Stomach (tissue), 9 donors: ENCODE results near the gene ZNF831. TPM values are rescaled to one million over a fixed set of nuclear protein-coding genes. Genes with fewer than 3 reads are reported as not detected.

Experiments used
- DNase-seq, 2 donors: peaks; one replicate each; pipeline versions ENCODE4 v3.0.0 to v3.0.0-alpha.2; 2013 to 2019
- H3K27ac ChIP-seq, 5 donors: fragments of 200-600 bp in 4 of 5; sonication (generic) in 4 of 5; one replicate each; pipeline ENCODE4 v1.5.1; 2013 to 2019; ENCODE audit warnings: mild to moderate bottlenecking in 1 of 5, moderate library complexity in 1 of 5
- H3K27me3 ChIP-seq, 3 donors: fragments of 200-600 bp; sonication (generic); one replicate each; pipeline ENCODE4 v1.5.1; 2017 to 2019; ENCODE audit warnings: mixed run types in 1 of 3
- H3K36me3 ChIP-seq, 4 donors: fragments of 200-600 bp; sonication (generic); 1 replicate in 3 of 4; 2 replicates in 1 of 4; pipeline ENCODE4 v1.5.1; 2016 to 2019
- H3K4me1 ChIP-seq, 4 donors: fragments of 200-600 bp; sonication (generic); one replicate each; pipeline ENCODE4 v1.5.1; 2016 to 2019
- H3K4me3 ChIP-seq, 4 donors: fragments of 200-600 bp; sonication (generic) in 3 of 4; one replicate each; pipeline ENCODE4 v1.5.1; 2016 to 2019; ENCODE audit warnings: mild to moderate bottlenecking in 1 of 4
- H3K9me3 ChIP-seq, 4 donors: fragments of 200-600 bp; sonication (generic); one replicate each; pipeline ENCODE4 v1.5.1; 2016 to 2019
- EP300 ChIP-seq: sonication (generic); formaldehyde crosslinking; IDR thresholded peaks from one replicate; pipeline ENCODE4 v1.6.1; 2017; ENCODE audit warnings: antibody characterized with exemption
- POLR2A ChIP-seq, 4 donors: fragments of 450-650 bp; IDR thresholded peaks; one replicate each; pipeline ENCODE4 v1.6.1; 2016; ENCODE audit warnings: antibody characterized with exemption in 4 of 4, control low read depth in 2 of 4, mild to moderate bottlenecking in 1 of 4, moderate library complexity in 1 of 4
- POLR2AphosphoS5 ChIP-seq, 3 donors: sonication (generic); formaldehyde crosslinking; IDR thresholded peaks; one replicate each; pipeline ENCODE4 v1.6.1; 2016; ENCODE audit warnings: antibody characterized with exemption in 3 of 3
- WGBS, 5 donors: extraction: QIAGEN DNeasy Blood & Tissue Kit in 3 of 5; methylation state at CpG; one replicate each; pipeline versions ENCODE4 v1.1.5 to v1.1.7; 2013 to 2018; 5-methylcytosine and 5-hydroxymethylcytosine counted together
- intact Hi-C: fragments of 100-400 bp; cut with DNase I; formaldehyde crosslinking; loops from one replicate; pipeline ENCODE4 v1.15.1; 2023; ENCODE audit warnings: low total_unique reads
- polyA plus RNA-seq, 3 donors: library from polyadenylated mRNA; stranded (reverse); fragments of 200-250 nt; gene quantifications; one replicate each; pipeline ENCODE4 v1.2.3, GENCODE V29; 2013
- total RNA-seq, 5 donors: library from RNA; depleted of rRNA; stranded (reverse); fragments of >200 nt; gene quantifications; one replicate each; pipeline versions ENCODE4 v1.1.0 to v1.2.3, GENCODE V29; 2014 to 2016
- TF ChIP-seq, protein P1 (sequence below), 7 experiments: fragments of 450-650 bp in 4 of 7; fragments of 200-600 bp in 3 of 7; sonication (generic) in 3 of 7; IDR thresholded peaks; one replicate each; pipeline ENCODE4 v1.5.1; 2016 to 2019; ENCODE audit warnings: antibody characterized with exemption in 7 of 7, control low read depth in 2 of 7, mild to moderate bottlenecking in 1 of 7
- donor health status: healthy with polysubstance abuse.
- donor health status: Bipolar disorder and iron deficiency.
- donor health status: healthy.

Gene ZNF831
- total and polyA plus RNA-seq, 8 donors: under 0.01 to 2.9 (median 0.31) TPM; not detected in 1

DNA sequence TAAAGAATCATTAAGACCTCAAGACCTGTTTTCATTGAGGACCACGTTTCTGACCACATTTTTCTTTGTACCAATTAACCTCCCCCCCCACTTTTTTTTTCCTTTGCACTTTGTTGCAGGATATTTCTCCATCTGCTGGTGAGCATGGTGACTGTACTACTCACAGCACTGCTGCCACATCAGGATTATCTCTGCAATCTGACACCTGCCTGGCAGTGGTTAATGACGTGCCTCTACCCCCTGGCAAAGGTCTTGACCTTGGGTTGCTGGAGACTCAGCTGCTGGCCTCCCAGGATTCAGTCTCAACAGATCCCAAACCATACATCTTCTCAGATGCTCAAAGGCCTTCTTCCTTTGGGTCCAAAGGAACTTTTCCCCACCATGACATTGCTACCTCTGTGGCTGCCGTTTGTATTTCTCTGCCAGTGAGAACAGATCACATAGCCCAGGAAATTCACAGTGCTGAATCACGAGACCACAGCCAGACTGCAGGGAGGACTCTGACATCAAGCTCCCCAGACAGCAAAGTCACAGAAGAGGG is 90.2 kb downstream of the ZNF831 start:
- no peaks in the 10 kb centered on the region for H3K36me3 ChIP-seq
- intact Hi-C loops: no loop called here
- peaks cover 0 to 7% (median 0%) of the 10 kb centered on the region in 3 donors for H3K27me3 ChIP-seq
- 21 to 24% (median 22%) methylated on average over 4 of the region's 4 CpGs for WGBS, 5 donors
- no peak for TF ChIP-seq POLR2AphosphoS5 (IDR thresholded peaks at IDR 0.05)
- TF ChIP-seq POLR2A (IDR thresholded peaks at IDR 0.05): no peak
- TF ChIP-seq, protein P1, sequence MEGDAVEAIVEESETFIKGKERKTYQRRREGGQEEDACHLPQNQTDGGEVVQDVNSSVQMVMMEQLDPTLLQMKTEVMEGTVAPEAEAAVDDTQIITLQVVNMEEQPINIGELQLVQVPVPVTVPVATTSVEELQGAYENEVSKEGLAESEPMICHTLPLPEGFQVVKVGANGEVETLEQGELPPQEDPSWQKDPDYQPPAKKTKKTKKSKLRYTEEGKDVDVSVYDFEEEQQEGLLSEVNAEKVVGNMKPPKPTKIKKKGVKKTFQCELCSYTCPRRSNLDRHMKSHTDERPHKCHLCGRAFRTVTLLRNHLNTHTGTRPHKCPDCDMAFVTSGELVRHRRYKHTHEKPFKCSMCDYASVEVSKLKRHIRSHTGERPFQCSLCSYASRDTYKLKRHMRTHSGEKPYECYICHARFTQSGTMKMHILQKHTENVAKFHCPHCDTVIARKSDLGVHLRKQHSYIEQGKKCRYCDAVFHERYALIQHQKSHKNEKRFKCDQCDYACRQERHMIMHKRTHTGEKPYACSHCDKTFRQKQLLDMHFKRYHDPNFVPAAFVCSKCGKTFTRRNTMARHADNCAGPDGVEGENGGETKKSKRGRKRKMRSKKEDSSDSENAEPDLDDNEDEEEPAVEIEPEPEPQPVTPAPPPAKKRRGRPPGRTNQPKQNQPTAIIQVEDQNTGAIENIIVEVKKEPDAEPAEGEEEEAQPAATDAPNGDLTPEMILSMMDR (IDR thresholded peaks at IDR 0.05): no peak
- peaks cover 0 to 7% (median 0%) of the 10 kb centered on the region in 4 donors for H3K9me3 ChIP-seq
- H3K4me1 ChIP-seq: no peaks in the 10 kb centered on the region
- DNase-seq: no peak
- H3K27ac ChIP-seq: peak overlapping the region in 1 of 5 donors; percentile 14
- H3K4me3 ChIP-seq: no peak overlapping the region

DNA sequence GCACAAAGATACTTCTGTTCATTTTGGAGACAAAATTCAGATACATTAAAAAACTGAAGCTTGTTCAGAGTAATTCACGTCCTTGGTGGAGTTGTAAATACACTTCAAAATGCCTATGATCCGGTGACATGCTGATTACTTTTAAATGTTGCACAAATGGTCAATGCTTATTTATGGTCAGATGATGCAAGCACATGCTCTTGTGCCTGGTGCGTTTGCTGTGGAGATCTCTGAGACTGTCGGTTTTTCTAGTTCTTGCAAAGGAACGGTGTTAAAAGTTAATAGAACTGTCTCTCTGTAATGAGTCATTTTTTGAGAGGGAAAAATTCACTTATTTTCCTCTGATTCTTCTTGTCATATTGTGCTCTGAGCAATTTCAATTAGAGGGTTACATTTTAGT is 91.6 kb downstream of the ZNF831 start:
- TF ChIP-seq EP300 (no peak), POLR2AphosphoS5 (IDR thresholded peaks at IDR 0.05) (no peak), POLR2A (IDR thresholded peaks at IDR 0.05) (no peak)
- TF ChIP-seq, protein P1 (IDR thresholded peaks at IDR 0.05): no peak
- intact Hi-C loops: no loop called here
- Histone ChIP-seq H3K4me3 (no peak overlapping the region), H3K9me3 (peaks cover 0 to 5% (median 0%) of the 10 kb centered on the region in 4 donors), H3K27ac (no peak overlapping the region), H3K27me3 (peaks cover 0 to 9% (median 0%) of the 10 kb centered on the region in 3 donors), H3K36me3 (no peaks in the 10 kb centered on the region), H3K4me1 (no peaks in the 10 kb centered on the region)
- WGBS, 5 donors: 73 to 86% (median 79%) methylated on average over 5 of the region's 5 CpGs
- DNase-seq: no peak

DNA sequence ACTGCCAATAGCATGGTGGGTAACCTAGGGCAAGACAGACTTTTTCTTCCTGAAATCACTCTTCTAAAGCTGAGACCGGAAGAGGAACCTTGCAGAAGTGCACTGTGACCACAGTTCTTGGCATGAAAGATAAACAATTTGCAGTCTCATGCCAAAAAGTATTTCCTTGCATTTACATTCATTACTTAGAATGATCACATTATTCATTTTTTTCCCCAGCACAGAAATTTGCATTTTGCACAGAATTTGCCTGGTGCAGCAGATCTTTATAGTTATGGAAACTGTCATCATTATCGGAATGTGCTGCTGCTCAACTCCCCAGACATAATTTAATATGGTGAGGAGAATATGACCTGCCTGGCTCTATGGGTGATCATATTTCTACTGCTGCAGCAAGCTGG is 94.6 kb downstream of the ZNF831 start:
- intact Hi-C loops: no loop called here
- Histone ChIP-seq H3K36me3 (no peaks in the 10 kb centered on the region), H3K27ac (no peak overlapping the region), H3K4me1 (no peaks in the 10 kb centered on the region), H3K27me3 (peaks cover 0 to 25% (median 0%) of the 10 kb centered on the region in 3 donors), H3K4me3 (no peak overlapping the region), H3K9me3 (no peaks in the 10 kb centered on the region)
- no peak for DNase-seq
- TF ChIP-seq POLR2A (IDR thresholded peaks at IDR 0.05) (no peak), POLR2AphosphoS5 (IDR thresholded peaks at IDR 0.05) (no peak)
- TF ChIP-seq, protein P1 (IDR thresholded peaks at IDR 0.05): no peak
- 36 to 63% (median 54%) methylated on average over 2 of the region's 2 CpGs for WGBS, 5 donors

DNA sequence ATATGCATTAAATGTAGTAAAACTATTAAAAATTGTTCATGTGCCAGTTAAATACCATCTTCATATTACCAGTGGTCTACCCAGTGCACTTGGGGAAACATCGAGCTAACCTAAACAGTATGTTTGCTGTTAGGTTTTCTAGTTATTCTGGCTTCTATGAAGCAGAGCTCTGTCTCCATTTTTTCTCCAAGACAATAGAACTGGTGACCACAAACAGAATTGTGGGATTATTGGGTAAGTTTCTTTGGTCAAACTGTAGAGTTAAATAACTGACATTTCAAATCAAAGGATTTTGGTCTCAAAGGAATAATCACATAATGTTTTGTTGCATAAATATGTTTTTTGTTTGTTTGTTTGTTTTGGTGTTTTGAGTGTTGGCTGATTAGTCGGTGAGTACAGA is 96.3 kb downstream of the ZNF831 start:
- no peaks in the 10 kb centered on the region for H3K9me3 ChIP-seq
- no peaks in the 10 kb centered on the region for H3K4me1 ChIP-seq
- H3K36me3 ChIP-seq: no peaks in the 10 kb centered on the region
- peaks cover 0 to 33% (median 0%) of the 10 kb centered on the region in 3 donors for H3K27me3 ChIP-seq
- H3K27ac ChIP-seq: no peak overlapping the region
- TF ChIP-seq POLR2A (IDR thresholded peaks at IDR 0.05) (no peak), POLR2AphosphoS5 (IDR thresholded peaks at IDR 0.05) (no peak), EP300 (no peak)
- TF ChIP-seq, protein P1 (IDR thresholded peaks at IDR 0.05): no peak
- 70 to 91% (median 82%) methylated on average over 2 of the region's 2 CpGs for WGBS, 5 donors
- DNase-seq: no peak
- intact Hi-C loops: no loop called here
- no peak overlapping the region for H3K4me3 ChIP-seq
